Choroid plexus epithelial cell (primary cell): Measurements from ENCODE around the gene TBK1.

Experiments
- DNase-seq: peaks from one replicate; pipeline ENCODE4 v3.0.0-alpha.2; 2010; ENCODE audit warnings: low read depth
- H3K4me3 ChIP-seq: 2 replicates; pipeline ENCODE4 v1.5.1; 2011; ENCODE audit warnings: low read depth, mild to moderate bottlenecking, control low read depth, low read length, moderate library complexity
- TF ChIP-seq, protein P1 (sequence below): conservative IDR thresholded peaks from 2 replicates; pipeline ENCODE4 v1.5.1; 2011; ENCODE audit warnings: low read depth, mild to moderate bottlenecking, control low read depth, inconsistent platforms, low read length, moderate library complexity

Gene TBK1

DNA sequence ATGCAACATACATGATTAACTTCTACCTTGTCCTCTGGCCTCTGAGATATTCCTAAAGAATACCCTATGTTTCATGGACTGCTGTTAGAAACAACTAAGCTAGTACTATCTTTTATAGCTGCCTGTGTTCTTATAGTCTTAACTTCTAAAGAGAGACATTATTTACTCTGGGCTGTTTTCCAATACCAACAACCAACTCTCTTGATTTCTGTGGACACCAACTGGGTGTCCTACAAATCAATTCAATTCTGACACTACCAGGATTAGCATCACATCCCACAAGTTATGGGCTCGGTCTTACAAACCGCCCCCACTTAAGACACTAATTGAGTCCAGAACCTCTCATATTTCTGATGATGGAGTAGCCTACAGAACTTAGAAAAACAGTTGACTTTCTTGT lies 39.5 kb upstream of the TBK1 start:
- TF ChIP-seq, protein P1, sequence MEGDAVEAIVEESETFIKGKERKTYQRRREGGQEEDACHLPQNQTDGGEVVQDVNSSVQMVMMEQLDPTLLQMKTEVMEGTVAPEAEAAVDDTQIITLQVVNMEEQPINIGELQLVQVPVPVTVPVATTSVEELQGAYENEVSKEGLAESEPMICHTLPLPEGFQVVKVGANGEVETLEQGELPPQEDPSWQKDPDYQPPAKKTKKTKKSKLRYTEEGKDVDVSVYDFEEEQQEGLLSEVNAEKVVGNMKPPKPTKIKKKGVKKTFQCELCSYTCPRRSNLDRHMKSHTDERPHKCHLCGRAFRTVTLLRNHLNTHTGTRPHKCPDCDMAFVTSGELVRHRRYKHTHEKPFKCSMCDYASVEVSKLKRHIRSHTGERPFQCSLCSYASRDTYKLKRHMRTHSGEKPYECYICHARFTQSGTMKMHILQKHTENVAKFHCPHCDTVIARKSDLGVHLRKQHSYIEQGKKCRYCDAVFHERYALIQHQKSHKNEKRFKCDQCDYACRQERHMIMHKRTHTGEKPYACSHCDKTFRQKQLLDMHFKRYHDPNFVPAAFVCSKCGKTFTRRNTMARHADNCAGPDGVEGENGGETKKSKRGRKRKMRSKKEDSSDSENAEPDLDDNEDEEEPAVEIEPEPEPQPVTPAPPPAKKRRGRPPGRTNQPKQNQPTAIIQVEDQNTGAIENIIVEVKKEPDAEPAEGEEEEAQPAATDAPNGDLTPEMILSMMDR = no peak
- peak; percentile 26 for DNase-seq
- H3K4me3 ChIP-seq = no peak overlapping the region

DNA sequence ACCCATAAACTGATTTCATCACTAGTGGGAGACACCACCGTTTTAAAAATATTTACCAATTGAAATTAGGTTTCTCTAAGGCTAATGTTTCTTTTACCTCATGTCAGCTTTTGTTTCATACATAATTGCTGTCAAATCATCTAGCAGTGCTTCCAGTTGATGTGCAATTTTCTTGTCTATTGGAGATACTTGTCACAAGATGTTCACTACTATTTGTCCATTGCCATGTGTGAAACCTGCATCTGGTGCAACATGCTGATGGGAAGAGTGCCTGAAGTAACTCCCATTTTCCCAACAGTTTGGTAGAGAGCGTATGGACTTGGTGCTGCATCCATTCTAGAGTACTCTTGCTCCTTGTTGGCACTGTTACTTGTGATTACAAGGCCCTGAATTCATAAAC lies 38.0 kb upstream of the TBK1 start:
- H3K4me3 ChIP-seq = no peak overlapping the region
- TF ChIP-seq, protein P1 = no peak
- no peak for DNase-seq

DNA sequence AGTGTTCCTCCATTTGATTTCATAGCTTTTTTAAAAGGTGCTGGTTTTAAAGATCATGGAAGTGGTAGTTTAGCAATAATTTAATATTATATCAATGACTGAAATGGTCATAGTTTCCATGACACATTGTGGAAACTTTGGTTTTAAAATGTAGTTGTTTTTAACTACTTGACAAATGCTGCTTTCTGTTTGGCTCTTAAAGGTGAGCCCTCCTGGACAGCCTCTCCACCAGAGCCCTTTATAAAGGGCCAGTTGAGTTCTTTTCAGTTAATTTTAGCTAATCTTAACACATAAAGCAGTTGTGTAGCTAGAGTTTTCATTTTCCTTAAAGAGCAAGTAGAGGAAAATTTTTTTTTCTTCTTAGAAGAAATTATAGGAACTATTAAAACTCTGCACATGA lies 33.7 kb upstream of the TBK1 start:
- H3K4me3 ChIP-seq = no peak overlapping the region
- TF ChIP-seq, protein P1 = no peak
- no peak for DNase-seq

DNA sequence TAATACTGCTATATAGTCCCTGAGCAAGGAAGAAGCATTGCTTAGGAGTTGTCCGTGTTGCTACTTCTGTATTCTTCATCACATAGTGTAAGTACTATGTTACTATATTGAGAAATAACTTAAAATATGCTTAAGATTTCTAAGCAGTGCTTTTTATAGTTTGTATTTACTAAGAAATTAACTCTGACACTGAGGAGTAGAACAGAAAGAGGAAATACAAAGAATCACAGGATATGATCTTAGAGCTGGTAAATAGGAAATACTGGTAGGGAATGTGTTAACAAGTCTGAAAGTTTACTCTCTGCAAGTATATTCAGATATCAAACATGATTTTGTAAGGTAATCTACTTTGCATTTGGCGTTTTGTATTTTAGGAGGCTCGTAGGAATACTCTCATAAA lies 32.2 kb upstream of the TBK1 start:
- TF ChIP-seq, protein P1 = no peak
- H3K4me3 ChIP-seq = no peak overlapping the region
- DNase-seq = no peak

DNA sequence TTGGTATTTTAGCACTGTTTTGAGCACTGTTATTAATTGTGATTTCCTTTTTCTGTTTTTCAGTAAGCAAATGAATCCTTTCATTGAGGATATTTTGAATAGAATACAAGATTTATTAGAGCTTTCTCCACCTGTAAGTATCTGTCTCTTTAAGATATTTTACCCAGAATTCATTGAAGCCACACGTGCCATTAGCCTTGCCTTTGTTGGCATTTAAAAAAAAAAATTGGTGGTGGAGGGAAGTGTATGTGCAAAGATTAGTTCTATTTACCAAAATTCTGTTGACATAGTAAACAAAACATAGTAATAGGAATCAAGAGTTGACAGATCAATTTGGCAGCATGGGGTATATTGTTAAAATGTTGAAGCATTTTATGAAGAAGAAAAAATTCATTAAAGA lies 23.9 kb upstream of the TBK1 start:
- no peak for DNase-seq
- H3K4me3 ChIP-seq = no peak overlapping the region
- TF ChIP-seq, protein P1 = no peak

DNA sequence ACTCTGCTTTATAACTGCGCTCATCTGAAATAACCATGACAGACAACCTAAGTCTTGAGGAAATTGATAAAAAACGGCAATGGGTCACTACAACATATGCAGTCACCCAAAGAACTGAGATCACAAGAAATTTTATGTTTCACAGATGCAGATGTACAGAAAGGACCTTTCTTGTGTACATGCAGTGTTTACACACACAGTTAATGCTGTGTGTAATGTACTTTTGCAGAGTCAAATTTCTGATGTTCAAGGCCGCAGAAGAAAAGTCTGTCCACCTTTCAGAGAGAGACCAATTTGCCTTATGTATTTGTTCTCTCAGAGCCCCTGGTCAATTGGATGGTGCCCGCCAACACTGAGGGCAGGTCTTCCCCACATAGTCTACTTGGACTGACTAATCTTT lies 23.0 kb upstream of the TBK1 start:
- DNase-seq = no peak
- TF ChIP-seq, protein P1 = no peak
- H3K4me3 ChIP-seq = no peak overlapping the region

DNA sequence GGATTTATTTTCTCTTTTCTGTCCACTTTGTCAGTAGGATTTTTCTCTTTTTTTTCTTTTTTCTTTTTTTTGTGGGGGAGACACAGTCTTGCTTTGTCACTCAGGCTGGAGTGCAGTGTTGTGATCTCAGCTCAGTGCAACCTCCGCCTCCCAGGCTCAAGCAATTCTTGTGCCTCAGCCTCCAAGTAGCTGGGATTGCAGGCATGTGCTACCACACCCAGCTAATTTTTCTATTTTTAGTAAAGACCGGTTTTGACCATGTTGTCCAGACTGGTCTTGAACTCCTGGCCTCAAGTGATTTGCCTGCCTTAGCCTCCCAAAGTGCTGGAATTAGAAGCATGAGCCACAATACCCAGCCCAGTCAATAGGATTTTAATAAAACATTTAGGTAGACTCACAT lies 21.0 kb upstream of the TBK1 start:
- H3K4me3 ChIP-seq = no peak overlapping the region
- no peak for DNase-seq
- TF ChIP-seq, protein P1 = no peak
